Sciatic nerve (tissue), 2 donors: ENCODE measurements around the gene PLD6. TPM values are rescaled to one million over a fixed set of nuclear protein-coding genes. Genes with fewer than 3 reads are reported as not detected.
"Not testable (repeated sequence)": the region's sequence is repeated elsewhere in the genome, so short reads cannot be mapped to it uniquely, and the experiment has no call there.

Source experiments
- ATAC-seq: fragments of 200-7000 bp; cut with Tn5 transposase; one replicate; pipeline ENCODE4 v1.9.1; 2020; ENCODE audit warnings: mild to moderate bottlenecking, moderate library complexity
- DNase-seq: peaks from one replicate; pipeline ENCODE4 v3.0.0-alpha.2; 2020; ENCODE audit warnings: low spot score
- intact Hi-C: fragments of 100-400 bp; cut with DNase I; formaldehyde crosslinking; loops from one replicate; pipeline ENCODE4 v1.14.2; 2022
- total RNA-seq: library from RNA; stranded (reverse); fragmentation: NEBNext Ultra II Directional; extraction: Animal tissue kit (Norgen Biotek cat#: 25700); gene quantifications from one replicate; pipeline ENCODE4 v1.2.1, GENCODE V29; 2021
- donor health status: DM: no; HTN: no; CAD: no.
- donor health status: DM: no; HTN: no; CAD: no.

PLD6 gene
- total RNA-seq, 1 donor from 2014 or later = 7.6 TPM

DNA sequence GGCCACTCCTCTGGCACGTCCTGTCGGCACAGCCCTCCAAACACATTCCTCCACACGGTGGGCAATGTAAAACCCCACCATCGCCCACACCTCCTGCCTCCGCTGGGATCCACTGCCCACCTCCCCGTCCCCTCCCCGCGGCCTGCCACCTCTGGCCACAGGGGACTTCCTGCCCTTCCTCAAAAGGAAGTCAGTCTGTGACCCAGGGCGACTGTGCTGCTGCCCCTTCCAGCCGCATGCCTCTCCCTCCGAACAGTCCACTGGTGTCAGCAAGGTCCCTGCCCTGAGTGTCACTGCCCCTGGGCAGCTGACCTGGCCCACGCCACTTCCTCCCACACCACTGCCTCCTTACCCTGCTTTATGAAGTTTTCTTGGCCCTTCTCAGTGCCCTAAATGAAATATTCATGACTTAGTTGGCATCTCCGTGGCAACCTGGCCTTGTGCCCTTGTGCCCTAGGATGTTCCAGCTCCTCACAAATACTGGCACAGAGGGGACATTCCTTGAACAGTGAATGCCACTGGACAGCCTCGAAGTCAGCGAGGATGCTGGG, 2.0 kb downstream of the PLD6 start:
- intact Hi-C loops = no loop called here
- ATAC-seq = peak; percentile 3

DNA sequence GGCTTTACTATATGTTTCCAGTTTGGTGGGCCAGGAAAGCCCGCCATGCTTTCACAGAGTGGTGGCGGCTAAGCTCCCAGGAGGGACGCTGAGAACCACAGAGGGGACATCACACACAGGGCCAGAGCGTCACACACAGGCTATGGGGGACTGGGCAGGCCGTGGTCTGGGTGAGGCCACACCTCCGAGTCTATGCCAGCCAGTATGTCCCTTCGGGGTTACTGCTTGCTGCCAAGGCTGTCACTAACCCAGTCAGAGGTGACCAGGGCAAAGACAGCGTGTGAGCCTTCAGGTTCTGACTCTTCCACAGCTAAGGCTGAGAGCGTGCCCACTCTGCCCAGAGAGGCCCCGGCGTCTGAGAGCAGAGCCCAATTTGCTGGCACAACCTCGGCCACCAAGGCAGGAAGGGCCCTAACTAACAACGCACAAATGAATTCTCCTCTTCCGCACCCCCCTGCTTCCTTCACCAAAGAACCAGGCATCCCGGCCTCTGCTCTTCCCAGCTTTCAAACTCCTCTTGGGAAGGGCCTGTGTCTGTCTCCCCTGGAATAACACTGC, 2.9 kb downstream of the PLD6 start:
- ATAC-seq = no peak
- no peak for DNase-seq
- intact Hi-C loops = no loop called here

More for the DNA sequence above, 2.0 kb downstream of the PLD6 start:
- no peak for DNase-seq

- intact Hi-C loops = no loop called here
- no peak for DNase-seq
- no peak for ATAC-seq
These were observed 4.2 kb downstream of the PLD6 start for GRCh38 chr17:17201907-17202306.

GRCh38 chr17:17201271-17201670, 4.9 kb downstream of the PLD6 start:
- intact Hi-C loops = no loop called here
- no peak for ATAC-seq
- no peak for DNase-seq

DNA sequence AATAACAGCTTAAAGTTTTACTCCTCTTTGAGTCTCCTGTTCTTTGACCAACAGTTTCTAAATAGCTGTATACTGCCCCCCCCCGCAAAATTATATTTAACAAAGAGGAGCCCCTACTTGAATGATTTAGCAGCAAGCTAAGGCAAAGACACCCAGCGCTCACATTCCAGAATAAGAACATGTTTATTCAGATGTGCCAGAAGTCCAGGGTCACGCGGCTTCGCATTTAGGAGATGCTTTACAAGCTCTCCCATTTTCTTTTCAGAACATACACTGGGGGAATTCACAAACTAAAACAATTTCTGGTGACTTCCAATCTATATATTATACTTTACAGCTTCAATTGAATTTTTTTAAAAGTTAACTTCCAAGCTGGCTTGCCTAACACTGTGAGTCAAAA, 5.3 kb downstream of the PLD6 start:
- DNase-seq = no peak
- intact Hi-C loops = no loop called here

GRCh38 chr17:17200311-17200710, 5.8 kb downstream of the PLD6 start:
- intact Hi-C loops = no loop called here
- no peak for DNase-seq
- ATAC-seq = no peak

More for the DNA sequence above, 5.3 kb downstream of the PLD6 start:
- ATAC-seq = peak; percentile 42

GRCh38 chr17:17198281-17198680, 7.9 kb downstream of the PLD6 start:
- ATAC-seq = no peak
- intact Hi-C loops = no loop called here
- no peak for DNase-seq

DNA sequence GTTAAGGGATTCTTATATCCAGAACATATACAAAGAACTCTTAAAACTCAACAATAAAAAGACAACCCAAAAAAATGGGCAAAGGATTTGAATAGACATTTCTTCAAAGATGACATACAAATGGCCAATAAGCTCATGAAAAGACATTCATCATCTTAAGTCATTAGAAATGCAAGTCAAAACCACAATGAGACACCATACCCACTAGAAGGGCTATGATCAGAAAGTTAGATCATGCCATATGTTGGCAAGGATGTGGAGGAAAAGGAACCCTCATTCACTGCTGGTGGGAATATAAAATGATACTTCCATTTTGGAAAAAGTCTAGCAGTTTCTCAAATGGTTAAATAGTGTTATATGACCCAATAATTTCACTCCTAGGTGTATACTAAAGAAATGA, 9.4 kb downstream of the PLD6 start:
- ATAC-seq (no peak), DNase-seq (no peak)
- intact Hi-C loops = no loop called here

- intact Hi-C loops, ATAC-seq, DNase-seq: not testable (repeated sequence)
These were observed 10.7 kb downstream of the PLD6 start for GRCh38 chr17:17195466-17195865.

DNA sequence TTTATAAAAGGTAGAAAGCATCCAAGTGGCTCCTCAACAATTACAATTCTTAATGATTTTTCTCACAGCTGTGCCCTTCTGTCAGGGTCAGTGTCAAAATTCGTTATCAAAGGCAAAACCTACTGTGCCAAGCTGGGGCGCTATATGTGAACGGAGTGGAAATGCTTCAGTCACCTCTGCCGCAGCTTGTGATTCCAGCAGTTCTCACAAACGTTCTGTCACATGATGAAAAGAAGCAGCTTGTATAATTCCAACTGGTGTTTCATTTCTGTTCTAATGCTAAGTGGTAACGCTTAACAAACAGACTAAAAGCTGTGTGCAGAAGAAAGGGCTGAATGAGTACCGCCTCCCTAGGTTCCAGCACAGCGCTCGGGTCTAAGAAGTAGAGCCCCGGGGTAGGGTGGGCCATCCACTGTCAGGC, 14.2 kb downstream of the PLD6 start:
- intact Hi-C loops = no loop called here
- no peak for DNase-seq
- ATAC-seq = no peak

DNA sequence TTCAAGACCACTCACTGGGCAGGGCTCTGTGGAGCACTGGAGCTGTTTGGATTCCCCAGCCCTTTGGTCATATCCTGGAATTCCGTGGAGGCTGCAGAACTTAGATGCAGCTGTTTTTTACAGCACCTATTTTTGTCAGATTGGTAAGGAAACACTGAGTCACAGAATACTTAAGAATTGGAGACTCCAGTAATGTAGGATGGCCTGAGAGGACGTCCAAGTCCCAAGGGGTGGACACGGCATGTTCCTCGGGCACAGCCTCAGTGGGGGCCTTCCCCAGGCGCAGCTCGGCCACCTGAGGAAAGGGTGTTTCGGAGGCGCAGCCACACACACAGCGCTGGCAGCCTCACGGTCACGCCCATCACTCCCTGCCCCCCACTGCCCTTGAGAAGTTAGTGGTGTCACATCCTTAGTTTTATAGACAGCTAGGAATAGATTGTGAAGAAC, 14.8 kb downstream of the PLD6 start:
- intact Hi-C loops = no loop called here
- DNase-seq (no peak), ATAC-seq (peak; percentile 35)

- intact Hi-C loops = no loop called here
- no peak for DNase-seq
- ATAC-seq = no peak
These were observed 15.9 kb downstream of the PLD6 start for GRCh38 chr17:17190188-17190587.

- DNase-seq = no peak
- intact Hi-C loops = no loop called here
These were observed 16.6 kb downstream of the PLD6 start for GRCh38 chr17:17189559-17189958.

GRCh38 chr17:17188586-17188985, 17.5 kb downstream of the PLD6 start:
- DNase-seq (no peak), ATAC-seq (no peak)
- intact Hi-C loops = no loop called here

More at GRCh38 chr17:17189559-17189958, 16.6 kb downstream of the PLD6 start:
- no peak for ATAC-seq

DNA sequence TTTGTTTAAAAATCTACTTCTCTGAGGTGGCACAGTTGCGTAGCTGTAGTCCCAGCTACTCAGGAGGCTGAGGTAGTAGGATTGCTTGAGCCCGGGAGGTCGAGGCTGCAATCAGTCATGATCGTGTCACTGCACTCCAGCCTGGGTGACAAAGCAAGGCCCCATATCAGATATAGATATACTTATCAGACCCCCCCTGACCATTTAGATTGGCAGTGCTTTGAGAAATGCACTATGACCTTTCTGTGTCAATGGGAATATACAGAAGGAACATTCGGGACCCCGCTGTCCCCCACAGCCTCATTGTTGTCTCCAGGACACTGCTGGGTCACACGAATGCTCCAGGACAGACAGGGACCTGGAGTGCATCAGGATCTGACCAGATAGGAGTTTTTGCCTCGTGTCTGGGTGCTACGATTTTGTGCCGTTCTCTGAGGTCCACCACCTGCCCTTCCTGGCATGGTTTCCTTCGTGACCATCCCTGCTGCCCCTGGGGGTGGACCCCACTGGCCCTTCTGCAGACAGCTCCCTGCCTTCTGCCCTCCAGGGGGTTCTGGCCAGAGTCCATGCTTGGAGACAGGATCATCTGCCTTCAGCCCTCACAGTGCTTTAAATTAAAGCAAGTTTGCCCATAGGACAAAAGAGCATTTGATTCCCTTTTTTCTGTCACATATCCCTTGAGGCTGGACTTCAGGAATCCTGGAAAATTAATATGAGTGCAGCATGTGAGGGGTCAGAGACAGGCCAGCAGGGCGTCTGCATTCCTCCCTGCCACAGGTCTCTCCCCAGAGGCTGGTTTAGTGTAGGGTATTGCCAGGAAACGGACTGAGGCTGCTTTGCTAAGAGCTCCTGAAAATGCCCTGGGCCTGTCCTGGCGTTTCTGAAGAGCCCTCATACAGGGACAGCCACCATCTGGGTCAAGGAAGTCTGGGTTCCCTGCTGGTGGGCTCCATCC, 19.3 kb downstream of the PLD6 start:
- DNase-seq (no peak), ATAC-seq (no peak)
- intact Hi-C loops = no loop called here

- no peak for ATAC-seq
- intact Hi-C loops = no loop called here
- DNase-seq = no peak
These were observed 20.1 kb downstream of the PLD6 start for GRCh38 chr17:17186051-17186450.

DNA sequence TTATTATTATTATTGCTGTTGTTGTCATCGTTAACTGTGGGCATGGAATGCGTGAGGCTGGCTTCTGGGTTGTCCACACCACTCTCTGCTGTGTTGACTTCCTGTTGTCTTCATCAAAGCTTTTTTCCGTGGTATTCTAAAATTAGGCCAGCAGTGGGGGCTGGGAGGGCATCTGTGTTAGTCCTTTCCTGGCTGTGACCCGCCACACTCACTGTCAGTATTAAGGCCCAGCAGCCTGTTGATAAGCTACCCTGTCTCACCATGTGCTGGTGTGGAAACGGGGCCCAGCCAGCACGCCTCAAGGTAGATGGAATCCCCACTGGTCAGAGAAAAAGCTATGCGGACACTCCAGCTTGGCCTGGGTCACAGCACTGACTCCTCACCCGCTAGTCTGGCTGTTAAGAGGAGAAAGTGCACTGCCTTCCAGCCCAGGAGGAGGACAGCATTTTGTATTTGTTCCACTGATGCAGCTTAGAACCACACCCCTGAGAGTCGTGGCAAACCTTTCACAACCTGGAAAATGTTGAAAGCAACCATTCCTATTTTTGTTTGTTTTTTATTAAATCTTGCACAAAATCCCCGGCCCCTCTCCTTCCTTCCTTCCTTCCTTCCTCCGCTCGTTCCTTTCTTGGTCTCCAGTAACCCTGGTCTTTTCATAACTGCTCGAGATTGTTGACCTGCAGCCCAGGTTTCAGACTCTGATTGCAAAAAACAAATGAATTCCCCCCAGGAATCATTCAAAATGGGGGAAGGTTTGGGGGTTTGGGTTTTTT, 21.0 kb downstream of the PLD6 start:
- ATAC-seq, DNase-seq, intact Hi-C loops: not testable (repeated sequence)

DNA sequence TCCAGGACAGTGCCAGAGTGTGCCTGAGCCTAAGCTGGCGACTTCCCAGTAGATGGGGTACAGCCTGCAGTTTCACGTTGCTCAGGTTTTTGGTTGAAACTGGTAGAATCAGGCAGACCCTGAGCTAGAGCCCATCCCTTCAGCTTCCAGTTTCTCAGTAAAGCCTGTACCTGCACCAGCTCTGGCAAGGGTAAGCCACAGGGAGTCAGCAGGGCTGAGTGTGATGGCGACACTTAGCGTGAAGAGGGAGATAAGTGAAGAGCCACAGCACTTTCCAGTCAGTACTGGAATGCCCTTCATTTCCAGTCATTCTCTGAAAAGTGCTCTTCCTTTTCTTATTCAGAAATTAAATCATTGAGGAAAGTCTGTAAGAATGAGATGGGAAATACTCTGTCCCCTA, 22.4 kb downstream of the PLD6 start:
- intact Hi-C loops = no loop called here
- no peak for DNase-seq
- no peak for ATAC-seq

DNA sequence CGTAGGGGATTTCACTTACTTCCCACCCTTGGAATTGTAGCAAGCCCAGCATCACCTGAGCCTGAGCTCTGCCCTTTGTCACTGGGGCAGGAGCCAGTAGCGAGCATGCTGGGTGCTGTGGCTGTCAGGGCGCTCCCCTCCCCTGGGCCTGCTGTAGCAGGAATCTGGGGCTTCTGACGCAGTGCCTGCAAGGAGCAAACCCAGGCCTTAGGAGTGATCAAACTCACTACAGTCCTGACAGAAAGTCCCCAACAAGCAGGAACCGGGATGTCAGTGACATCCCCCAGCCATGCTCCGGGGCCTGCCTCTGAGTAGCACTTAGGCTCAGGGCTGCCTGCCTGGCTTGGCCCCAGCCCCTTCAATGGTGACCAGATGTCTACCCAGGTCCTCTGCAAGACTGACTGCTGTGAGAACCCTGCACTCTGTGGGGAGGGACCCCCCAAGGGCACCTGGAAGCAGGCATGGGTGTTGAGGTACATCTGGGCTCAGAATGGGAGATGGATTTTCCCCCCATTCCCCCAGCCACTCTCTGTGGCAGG, 23.5 kb downstream of the PLD6 start:
- intact Hi-C loops = no loop called here
- DNase-seq (no peak), ATAC-seq (no peak)
